GM10847 (cell line): ENCODE measurements around the gene BTD.
A peak's percentile ranks its signal among the peaks of the same experiment; 100 is the strongest.

Experiments used
- POLR2A ChIP-seq: IDR thresholded peaks from 2 replicates; pipeline ENCODE4 v1.6.1; 2011; ENCODE audit not compliant: insufficient read length; ENCODE audit errors: extremely low read depth

The BTD gene, protein sequence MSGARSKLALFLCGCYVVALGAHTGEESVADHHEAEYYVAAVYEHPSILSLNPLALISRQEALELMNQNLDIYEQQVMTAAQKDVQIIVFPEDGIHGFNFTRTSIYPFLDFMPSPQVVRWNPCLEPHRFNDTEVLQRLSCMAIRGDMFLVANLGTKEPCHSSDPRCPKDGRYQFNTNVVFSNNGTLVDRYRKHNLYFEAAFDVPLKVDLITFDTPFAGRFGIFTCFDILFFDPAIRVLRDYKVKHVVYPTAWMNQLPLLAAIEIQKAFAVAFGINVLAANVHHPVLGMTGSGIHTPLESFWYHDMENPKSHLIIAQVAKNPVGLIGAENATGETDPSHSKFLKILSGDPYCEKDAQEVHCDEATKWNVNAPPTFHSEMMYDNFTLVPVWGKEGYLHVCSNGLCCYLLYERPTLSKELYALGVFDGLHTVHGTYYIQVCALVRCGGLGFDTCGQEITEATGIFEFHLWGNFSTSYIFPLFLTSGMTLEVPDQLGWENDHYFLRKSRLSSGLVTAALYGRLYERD

GRCh38 chr3:15601399-15602145 lies at the start of gene BTD, which contains the start of gene HACL1:
Gene BTD, plus strand, starts transcription at chr3:15601745. Its CDS starts 33,695 bp downstream, at chr3:15635440.
Gene HACL1, minus strand, starts transcription at chr3:15601569. Its CDS starts 106 bp downstream, at chr3:15601463.
- peak; percentile 96 for TF ChIP-seq POLR2A

DNA sequence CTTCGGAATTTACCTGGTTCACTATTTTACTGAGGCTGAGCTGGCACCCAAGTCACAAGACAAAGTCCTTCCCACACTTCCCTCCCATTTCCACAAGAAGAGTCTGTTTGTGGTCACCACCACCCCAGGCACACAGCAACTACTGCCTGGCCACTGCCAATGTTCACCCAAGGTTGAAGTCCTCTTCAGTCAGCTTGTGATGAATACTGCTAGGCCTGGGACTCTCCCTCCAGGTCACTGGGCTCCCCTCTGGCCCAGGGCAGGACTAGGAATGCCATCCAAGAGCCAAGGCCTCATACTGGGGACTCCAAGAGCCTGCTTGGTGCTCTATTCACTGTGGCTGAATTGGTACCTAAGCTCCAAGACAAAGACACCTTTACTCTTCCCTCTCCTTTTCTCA lies 49.6 kb upstream of the BTD start:
- no peak for TF ChIP-seq POLR2A

DNA sequence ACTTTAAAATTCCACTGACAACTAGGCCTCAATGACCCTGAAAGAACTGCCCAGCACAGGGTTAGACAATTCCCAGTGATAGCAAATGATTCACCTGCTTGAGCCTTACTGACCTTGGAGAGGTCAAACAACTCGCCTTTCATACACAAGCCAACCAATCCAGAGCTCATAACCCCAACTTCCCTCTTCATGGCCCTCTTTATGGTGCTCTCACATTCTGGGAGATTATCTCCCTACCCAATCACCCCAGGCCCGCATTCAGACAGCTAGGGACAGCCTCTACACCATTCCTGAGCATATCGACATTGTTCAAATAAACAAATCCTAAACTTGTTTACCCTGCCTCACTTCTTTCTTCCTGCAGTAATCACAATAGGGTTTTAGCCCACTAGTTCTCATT lies 47.8 kb upstream of the BTD start:
- no peak for TF ChIP-seq POLR2A

DNA sequence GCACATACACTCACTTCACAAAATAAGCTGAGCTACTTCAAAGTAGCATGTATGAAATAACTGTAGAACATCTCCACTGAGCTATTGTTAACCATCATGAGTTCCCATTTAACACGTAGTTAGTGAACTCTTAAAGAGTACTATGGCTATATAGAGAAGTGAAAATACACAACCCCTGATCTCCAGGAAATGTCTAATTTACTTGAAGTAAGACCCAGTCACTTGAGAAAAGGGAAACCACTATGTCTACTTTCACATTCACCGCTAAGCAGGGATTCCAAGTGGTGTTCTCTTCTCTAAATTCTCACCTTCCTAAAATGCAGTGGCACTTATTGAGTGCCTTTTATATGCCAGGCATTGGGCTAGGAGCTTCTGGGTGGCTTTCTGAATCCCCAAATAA lies 45.0 kb upstream of the BTD start:
- TF ChIP-seq POLR2A = no peak

DNA sequence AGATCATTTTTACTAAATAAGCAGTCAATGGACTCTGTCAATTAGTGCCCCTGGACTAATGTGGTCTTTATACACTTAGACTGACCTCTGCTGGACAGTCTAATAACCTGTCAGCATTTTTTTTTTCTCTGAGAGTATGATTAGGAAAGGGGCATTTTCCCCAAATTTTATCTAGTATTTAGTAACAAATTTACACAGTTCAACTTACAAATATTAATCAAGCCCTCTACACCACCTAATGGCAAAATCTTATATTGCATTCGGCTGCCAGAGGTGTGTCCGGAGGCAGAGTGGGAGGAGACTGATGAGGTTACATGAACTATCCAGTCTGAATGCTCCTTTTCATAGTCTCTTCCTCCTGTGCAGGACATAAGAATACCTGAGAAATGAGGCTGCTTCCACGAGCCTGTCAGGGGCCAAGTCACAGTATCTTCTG lies 44.0 kb upstream of the BTD start:
- no peak for TF ChIP-seq POLR2A

GRCh38 chr3:15558581-15558980 lies 43.0 kb upstream of the BTD start:
- TF ChIP-seq POLR2A = no peak

- no peak for TF ChIP-seq POLR2A
Observed at GRCh38 chr3:15562560-15562959, 39.0 kb upstream of the BTD start.

DNA sequence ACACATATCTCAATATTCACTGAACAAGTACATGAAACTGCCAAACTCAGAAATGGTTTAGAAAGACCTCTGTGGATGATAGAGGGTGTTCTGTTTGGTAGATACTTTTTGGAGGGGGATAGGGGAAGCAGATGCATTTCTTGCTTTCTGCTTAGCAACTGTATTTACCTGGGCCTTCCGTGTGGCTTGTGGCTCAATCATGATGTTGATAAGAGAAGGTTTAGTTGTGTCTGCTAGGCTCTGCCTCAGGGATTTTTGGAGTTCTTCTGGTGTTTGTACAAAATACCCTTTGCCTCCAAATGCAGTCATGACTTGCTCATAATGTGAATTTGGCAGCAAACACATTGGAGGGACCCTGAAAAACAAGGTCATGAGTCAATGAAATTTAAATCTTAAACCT lies 38.4 kb upstream of the BTD start:
- no peak for TF ChIP-seq POLR2A

DNA sequence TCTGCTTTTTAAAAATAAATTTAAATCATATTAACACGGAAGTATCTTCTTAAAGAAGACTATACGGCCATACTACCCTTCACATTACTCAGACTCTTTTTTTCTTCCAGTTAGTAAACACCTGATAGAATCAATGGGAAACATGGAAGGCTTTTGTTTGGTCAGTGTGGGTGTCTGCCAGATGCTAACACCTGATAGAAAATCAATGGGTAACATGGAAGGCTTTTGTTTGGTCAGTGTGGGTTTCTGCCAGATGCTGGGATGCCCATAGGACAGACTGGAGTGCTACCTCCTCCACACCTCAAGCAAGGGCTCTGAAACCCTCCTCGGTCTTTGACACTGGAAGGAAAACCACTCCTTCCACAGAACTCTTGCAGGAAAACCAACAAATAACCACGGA lies 29.4 kb upstream of the BTD start:
- no peak for TF ChIP-seq POLR2A

DNA sequence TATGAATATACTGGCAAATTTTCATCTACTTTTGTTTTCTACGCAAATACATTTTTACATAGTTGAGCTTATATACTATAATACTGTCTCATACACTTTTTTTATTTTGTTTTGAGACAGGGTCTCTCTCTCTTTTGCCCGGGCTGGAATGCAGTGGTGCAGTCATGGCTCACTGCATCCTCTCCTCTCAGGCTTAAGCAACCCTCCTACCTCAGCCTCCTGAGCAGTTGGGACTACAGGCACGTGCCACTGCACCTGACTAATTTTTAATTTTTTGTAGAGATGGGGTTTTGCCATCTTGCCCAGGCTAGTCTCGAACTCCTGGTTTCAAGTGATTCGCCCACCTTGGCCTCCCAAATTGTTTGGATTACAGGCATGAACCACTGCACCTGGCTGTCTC lies 26.1 kb upstream of the BTD start:
- TF ChIP-seq POLR2A = no peak

DNA sequence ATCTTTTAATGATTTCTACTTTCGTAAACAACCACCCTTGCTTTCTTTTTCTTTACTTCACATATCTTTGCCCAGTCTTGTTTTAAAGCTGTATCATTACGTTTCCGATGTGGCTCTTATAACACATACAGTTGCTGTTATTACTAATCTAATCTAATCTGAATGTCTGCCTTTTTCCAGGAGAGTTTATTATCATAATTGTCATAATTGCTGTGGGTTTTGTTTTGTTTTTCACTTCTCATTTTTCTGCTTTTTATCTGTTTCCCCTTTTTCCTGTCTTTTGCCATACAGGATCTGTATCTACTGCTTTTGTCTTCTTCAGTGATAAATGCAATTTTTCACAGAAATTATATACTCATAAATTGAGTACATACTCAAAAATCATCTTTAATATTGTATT lies 25.1 kb upstream of the BTD start:
- no peak for TF ChIP-seq POLR2A

- no peak for TF ChIP-seq POLR2A
Observed at GRCh38 chr3:15578289-15578867, 23.2 kb upstream of the BTD start.

GRCh38 chr3:15579051-15579450 lies 22.5 kb upstream of the BTD start:
- no peak for TF ChIP-seq POLR2A

DNA sequence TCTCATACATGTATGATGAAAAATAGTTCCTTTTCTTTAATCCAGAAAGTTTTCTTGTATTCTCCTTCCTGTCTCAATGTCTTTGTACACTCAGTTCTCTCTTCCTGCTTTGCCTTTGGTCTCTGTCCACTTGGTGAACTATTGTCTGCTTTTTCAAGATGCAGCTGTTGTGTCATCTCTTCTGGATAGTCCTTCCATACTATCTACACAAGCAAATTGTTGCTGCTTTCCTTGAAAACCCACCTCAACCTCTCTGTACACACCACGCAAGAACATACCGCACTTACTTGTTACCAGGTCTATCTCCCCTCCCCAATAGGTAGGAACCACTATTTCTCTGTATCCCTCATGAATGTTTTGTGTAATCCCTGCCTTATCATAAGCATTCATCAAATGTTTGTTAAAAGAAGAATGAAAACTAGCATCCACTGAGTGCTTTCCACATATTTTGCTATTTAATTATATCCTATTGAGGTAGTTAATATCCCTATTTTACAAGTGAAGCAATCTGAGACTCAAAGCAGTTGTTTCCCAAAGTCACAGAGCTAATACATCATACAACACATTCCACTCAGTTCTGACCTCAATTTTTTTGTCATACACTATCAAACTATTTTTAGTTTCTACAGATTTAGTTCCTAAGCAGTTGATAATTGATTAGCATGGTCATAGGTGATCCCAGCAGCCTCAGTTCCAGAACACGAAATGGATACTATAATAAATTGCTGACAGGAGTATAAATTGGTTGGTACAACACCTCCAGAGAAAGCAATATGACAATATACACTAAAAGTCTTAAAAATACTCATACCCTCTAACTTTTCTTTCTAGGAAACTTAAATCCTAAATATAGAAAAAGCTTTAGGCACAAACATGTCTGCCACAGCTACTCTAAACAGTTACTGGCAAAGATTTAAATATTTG lies 19.8 kb upstream of the BTD start:
- TF ChIP-seq POLR2A = no peak
